Lower lobe of right lung (tissue), 2 donors: ENCODE measurements around the gene MXD4. TPM values are rescaled to one million over a fixed set of nuclear protein-coding genes. Genes with fewer than 3 reads are reported as not detected.
"Not testable (repeated sequence)": the region's sequence is repeated elsewhere in the genome, so short reads cannot be mapped to it uniquely, and the experiment has no call there.

Experiments
- ATAC-seq, 2 donors: fragments of 200-7000 bp; cut with Tn5 transposase; one replicate each; pipeline ENCODE4 v1.9.1; 2020 to 2022; ENCODE audit warnings: mild to moderate bottlenecking in 2 of 2, moderate library complexity in 2 of 2
- DNase-seq: peaks from one replicate; pipeline ENCODE4 v3.0.0-alpha.2; 2020
- H3K27ac ChIP-seq: fragments of 200-600 bp; one replicate; pipeline ENCODE4 v1.8.0; 2022
- H3K27me3 ChIP-seq: fragments of 200-600 bp; one replicate; pipeline ENCODE4 v1.8.0; 2022; ENCODE audit warnings: low read depth
- H3K36me3 ChIP-seq: fragments of 200-600 bp; one replicate; pipeline ENCODE4 v1.8.0; 2022; ENCODE audit warnings: mild to moderate bottlenecking
- H3K4me1 ChIP-seq: fragments of 200-600 bp; one replicate; pipeline ENCODE4 v1.8.0; 2022
- H3K4me3 ChIP-seq: fragments of 200-600 bp; one replicate; pipeline ENCODE4 v1.8.0; 2022; ENCODE audit warnings: mild to moderate bottlenecking
- H3K9me3 ChIP-seq: fragments of 200-600 bp; one replicate; pipeline ENCODE4 v1.8.0; 2022
- intact Hi-C: fragments of 100-400 bp; cut with DNase I; formaldehyde crosslinking; loops from one replicate; pipeline ENCODE4 v1.11.0; 2022
- total RNA-seq: library from RNA; stranded (reverse); fragmentation: NEBNext Ultra II Directional; extraction: Animal tissue kit (Norgen Biotek cat#: 25700); gene quantifications from one replicate; pipeline ENCODE4 v1.2.1, GENCODE V29; 2021
- TF ChIP-seq, protein P1 (sequence below): fragments of 200-600 bp; IDR thresholded peaks from one replicate; pipeline ENCODE4 v1.8.0; 2022; ENCODE audit warnings: antibody characterized with exemption, mild to moderate bottlenecking
- donor health status: DM: no; HTN: yes; CAD: no; lungs with severe emphysema.

The MXD4 gene
- total RNA-seq, 1 donor from 2014 or later, result 74.3 TPM

GRCh38 chr4:2219233-2219760 is 42.6 kb downstream of the MXD4 start:
- Histone ChIP-seq H3K27ac (no peak overlapping the region), H3K36me3 (peaks cover 11% of the 10 kb centered on the region), H3K9me3 (no peaks in the 10 kb centered on the region), H3K27me3 (no peaks in the 10 kb centered on the region), H3K4me3 (no peak overlapping the region), H3K4me1 (no peaks in the 10 kb centered on the region)
- DNase-seq, result no peak
- intact Hi-C loops, result no loop called here
- TF ChIP-seq, protein P1, sequence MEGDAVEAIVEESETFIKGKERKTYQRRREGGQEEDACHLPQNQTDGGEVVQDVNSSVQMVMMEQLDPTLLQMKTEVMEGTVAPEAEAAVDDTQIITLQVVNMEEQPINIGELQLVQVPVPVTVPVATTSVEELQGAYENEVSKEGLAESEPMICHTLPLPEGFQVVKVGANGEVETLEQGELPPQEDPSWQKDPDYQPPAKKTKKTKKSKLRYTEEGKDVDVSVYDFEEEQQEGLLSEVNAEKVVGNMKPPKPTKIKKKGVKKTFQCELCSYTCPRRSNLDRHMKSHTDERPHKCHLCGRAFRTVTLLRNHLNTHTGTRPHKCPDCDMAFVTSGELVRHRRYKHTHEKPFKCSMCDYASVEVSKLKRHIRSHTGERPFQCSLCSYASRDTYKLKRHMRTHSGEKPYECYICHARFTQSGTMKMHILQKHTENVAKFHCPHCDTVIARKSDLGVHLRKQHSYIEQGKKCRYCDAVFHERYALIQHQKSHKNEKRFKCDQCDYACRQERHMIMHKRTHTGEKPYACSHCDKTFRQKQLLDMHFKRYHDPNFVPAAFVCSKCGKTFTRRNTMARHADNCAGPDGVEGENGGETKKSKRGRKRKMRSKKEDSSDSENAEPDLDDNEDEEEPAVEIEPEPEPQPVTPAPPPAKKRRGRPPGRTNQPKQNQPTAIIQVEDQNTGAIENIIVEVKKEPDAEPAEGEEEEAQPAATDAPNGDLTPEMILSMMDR, result no peak
- peak in 1 of 2 donors; percentile 13 for ATAC-seq

GRCh38 chr4:2218436-2218835 is 43.5 kb downstream of the MXD4 start:
- DNase-seq (no peak), ATAC-seq (no peak)
- H3K9me3 ChIP-seq, result no peaks in the 10 kb centered on the region
- H3K4me3 ChIP-seq, result no peak overlapping the region
- no peaks in the 10 kb centered on the region for H3K4me1 ChIP-seq
- intact Hi-C loops, result no loop called here
- H3K27me3 ChIP-seq, result no peaks in the 10 kb centered on the region
- H3K27ac ChIP-seq, result no peak overlapping the region
- TF ChIP-seq, protein P1, result no peak
- H3K36me3 ChIP-seq, result peaks cover 9% of the 10 kb centered on the region

GRCh38 chr4:2217726-2218125 is 44.2 kb downstream of the MXD4 start:
- no peaks in the 10 kb centered on the region for H3K9me3 ChIP-seq
- TF ChIP-seq, protein P1, result no peak
- H3K36me3 ChIP-seq, result peaks cover 3% of the 10 kb centered on the region
- no peaks in the 10 kb centered on the region for H3K4me1 ChIP-seq
- no peak overlapping the region for H3K4me3 ChIP-seq
- intact Hi-C loops, result no loop called here
- no peak overlapping the region for H3K27ac ChIP-seq
- ATAC-seq (no peak), DNase-seq (no peak)
- H3K27me3 ChIP-seq, result no peaks in the 10 kb centered on the region

DNA sequence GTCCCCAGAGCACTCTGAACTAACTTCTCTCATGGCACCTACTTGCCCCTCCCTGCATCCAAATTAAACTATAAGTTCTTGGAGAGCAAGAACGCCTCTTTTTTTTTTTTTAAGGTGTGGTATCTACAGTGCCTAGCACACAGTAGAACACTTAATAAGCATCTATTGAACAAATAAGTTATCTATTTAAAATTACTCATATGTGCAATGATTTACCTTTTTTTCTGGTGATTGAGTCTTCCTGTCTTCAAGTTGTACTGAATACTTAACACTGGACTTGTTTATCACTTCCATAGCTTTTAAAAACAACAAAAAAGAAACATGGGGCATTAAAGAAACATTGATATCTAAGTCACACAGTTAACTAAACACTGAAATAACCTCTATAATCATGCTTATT is 49.1 kb downstream of the MXD4 start:
- H3K4me1 ChIP-seq, result no peaks in the 10 kb centered on the region
- ATAC-seq (no peak), DNase-seq (no peak)
- no peak overlapping the region for H3K27ac ChIP-seq
- H3K9me3 ChIP-seq, result no peaks in the 10 kb centered on the region
- intact Hi-C loops, result no loop called here
- H3K27me3 ChIP-seq, result no peaks in the 10 kb centered on the region
- no peak overlapping the region for H3K4me3 ChIP-seq
- TF ChIP-seq, protein P1, result no peak
- no peaks in the 10 kb centered on the region for H3K36me3 ChIP-seq

- H3K27me3 ChIP-seq, H3K4me1 ChIP-seq, intact Hi-C loops, H3K4me3 ChIP-seq, DNase-seq, H3K27ac ChIP-seq, H3K9me3 ChIP-seq, H3K36me3 ChIP-seq, ATAC-seq: not testable (repeated sequence)
Measured at GRCh38 chr4:2202789-2203188, 59.1 kb downstream of the MXD4 start.

Other genes with a start within 250 kb of the MXD4 start
- gene NAT8L, start 202.8 kb downstream of the MXD4 start, total RNA-seq, result 0.24 TPM
- 12.3 TPM for gene HAUS3, start 20.0 kb downstream of the MXD4 start, total RNA-seq
- gene POLN, start 20.0 kb downstream of the MXD4 start, total RNA-seq, result 2.2 TPM
- 12.9 TPM for gene ZFYVE28, start 156.5 kb upstream of the MXD4 start, total RNA-seq
- gene CFAP99, start 156.8 kb upstream of the MXD4 start, total RNA-seq, result 4.3 TPM
- 39.3 TPM for gene RNF4, start 207.0 kb upstream of the MXD4 start, total RNA-seq